ENCODE results near the gene PAK1IP1.
"Not testable (repeated sequence)": the region's sequence is repeated elsewhere in the genome, so short reads cannot be mapped to it uniquely, and the experiment has no call there.

Gene PAK1IP1

DNA sequence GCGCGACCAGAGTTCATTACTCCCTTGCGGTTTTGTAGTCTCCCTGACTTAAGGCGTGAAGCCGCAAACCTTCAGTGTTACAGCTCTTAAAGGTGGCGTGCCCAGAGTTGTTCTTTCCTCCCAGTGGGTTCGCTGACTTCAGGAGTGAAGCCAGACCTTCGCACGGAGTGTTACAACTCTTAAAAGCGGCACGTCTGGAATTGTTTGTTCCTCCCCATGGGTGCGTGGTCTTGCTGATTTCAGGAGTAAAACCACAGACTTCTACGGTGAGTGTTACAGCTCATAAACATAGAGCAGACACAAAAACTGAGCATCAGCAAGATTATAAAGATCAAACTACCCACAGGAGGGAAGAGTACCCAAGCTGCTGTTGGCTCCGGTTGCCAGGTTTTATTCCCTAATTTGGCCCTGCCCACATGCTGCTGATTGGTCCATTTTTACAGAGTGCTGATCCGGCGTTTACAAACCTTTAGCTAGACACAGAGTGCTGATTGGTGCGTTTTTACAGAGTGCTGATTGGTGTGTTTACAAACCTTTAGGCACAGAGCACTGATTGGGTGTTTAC, 38.5 kb downstream of the PAK1IP1 start:
- in situ Hi-C loops (cut with HindIII; ENCODE audit: low pct_ligation_motif_present, low pct_unique_long_range_greater_than_20kb, low sequenced_read_pairs), result no loop called here
- no peak for DNase-seq

DNA sequence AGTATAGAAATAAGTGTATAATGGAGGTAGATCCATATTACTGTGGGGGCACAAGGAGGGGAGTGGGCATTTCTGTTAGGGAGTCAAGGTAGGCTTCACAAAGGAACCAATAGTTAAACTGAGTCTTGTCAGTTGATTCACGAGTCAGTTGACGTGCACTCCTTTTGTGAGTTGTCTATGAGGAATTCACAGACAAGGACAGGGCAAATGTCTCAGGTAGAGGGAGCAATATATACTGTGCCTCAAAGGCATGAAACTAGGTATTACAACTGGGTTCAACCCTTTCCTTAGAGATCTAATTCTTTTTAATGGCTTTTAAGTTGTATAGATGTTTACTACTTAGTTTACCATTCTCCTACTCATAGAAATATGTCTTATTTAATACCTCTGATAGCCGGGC, 39.1 kb downstream of the PAK1IP1 start:
- in situ Hi-C loops (cut with HindIII; ENCODE audit: low pct_ligation_motif_present, low pct_unique_long_range_greater_than_20kb, low sequenced_read_pairs), result no loop called here

DNA sequence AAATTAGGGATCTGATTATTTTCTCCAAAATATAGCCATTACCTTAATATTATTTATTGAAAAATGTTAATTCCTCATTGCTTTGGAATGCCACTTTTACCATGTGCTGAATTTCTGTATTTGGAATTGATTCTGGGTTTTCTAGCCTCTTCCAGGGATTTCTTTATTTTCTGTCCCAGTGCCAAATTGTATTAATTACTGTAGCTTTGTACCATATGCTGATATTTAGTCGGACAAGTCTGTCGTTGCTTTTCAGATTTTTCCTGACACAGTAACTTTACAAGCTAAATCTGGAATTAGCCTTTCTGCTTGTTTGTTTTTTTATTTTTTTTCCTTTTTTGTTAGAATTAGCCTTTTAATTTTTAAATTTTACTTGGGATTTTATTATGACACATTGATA, 42.0 kb downstream of the PAK1IP1 start:
- in situ Hi-C loops (cut with HindIII; ENCODE audit: low pct_ligation_motif_present, low pct_unique_long_range_greater_than_20kb, low sequenced_read_pairs), result no loop called here
- no peak for DNase-seq

More for the DNA sequence above, 39.1 kb downstream of the PAK1IP1 start:
- DNase-seq, result no peak

DNA sequence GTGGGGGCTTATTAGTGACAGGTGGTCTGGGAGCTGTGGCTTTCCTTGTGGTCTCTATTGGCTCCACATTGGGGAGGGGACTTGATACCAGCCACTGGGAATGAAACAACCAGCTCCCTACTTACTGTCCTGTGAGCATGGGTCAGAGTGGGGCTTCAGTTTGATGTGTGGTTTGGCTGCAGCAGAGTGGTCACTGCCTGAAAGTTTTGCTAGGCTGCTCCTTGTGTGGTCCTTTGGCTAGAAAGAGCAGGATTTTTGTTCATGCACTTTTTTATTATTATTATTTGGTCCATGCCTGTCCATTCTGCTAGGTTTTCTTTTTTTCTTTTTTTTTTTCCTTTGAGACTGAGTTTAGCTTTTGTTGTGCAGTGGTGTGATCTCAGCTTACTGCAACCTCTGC, 45.3 kb downstream of the PAK1IP1 start:
- no peak for DNase-seq
- in situ Hi-C loops (cut with HindIII; ENCODE audit: low pct_ligation_motif_present, low pct_unique_long_range_greater_than_20kb, low sequenced_read_pairs), result no loop called here

DNA sequence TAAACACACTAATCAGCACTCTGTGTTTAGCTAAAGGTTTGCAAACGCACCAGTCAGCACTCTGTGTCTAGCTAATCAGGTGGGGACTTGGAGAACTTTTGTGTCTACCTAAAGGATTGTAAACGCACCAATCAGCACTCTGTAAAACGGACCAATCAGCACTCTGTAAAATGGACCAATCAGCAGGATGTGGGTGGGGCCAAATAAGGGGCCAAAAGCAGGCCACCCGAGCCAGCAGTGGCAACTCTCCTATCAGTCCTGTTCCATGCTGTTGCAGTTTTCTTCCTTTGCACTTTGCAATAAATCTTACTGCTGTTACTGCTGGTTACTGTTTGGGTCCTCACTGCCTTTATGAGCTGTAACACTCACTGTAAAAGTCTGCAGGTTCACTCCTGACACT, 46.9 kb downstream of the PAK1IP1 start:
- in situ Hi-C loops (cut with HindIII; ENCODE audit: low pct_ligation_motif_present, low pct_unique_long_range_greater_than_20kb, low sequenced_read_pairs); DNase-seq: not testable (repeated sequence)

DNA sequence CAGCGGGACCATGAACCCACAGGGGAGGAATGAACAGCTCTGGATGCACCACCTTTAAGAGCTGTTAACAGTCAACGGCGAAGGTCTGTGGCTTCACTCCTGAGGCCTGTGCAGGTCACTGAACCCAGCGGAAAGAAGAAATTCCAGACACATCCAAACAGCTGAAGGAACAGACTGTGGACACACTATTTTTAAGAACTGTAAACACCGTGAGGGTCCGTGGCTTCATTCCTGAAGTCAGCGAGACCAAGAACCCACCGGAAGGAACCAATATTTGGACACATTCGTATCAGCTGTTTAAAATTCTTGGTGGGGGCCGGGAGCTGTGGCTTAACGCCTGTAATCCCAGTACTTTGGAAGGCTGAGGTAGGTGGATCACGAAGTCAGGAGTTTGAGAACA, 47.5 kb downstream of the PAK1IP1 start:
- in situ Hi-C loops (cut with HindIII; ENCODE audit: low pct_ligation_motif_present, low pct_unique_long_range_greater_than_20kb, low sequenced_read_pairs), result no loop called here
- no peak for DNase-seq

DNA sequence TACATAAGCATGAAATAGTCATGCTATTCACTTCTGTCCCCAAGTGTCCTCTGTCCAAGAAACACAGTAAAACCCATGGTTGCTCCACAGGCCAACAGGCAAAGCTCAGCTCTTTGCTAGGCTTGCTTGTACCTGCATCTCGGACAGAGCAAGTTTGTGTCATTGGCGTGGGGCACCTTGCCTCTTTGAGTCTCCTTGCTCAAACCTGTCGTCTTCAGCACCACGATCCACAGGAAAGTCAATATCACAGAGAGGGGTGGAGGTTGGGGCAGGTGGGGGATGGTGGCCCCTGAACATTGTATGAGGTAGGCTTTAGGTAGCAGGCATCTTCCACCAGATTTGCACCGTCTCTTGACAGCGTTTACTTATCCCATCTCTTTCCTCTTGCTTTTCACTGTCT, 48.7 kb downstream of the PAK1IP1 start:
- in situ Hi-C loops (cut with HindIII; ENCODE audit: low pct_ligation_motif_present, low pct_unique_long_range_greater_than_20kb, low sequenced_read_pairs), result no loop called here
- no peak for DNase-seq

DNA sequence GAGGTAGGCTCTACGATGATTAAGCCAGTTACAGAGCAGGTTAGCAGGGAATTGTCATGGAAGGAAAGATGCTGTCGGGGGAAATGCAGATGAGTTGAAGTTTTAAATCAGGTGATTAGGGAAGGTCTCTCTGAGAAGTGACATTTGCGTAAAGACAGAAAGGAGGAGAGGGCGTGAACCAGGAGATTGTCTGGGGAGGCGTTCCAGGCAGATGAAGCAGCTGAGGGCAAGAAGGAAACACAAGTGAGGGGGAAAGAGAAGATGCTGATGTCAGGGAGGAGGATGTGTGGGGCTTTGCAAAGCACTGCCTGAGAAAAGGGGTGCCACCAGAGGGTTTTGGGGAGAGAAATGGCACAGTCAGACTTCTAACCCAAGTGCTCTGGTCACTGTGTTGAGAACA, 50.3 kb downstream of the PAK1IP1 start:
- no peak for DNase-seq
- in situ Hi-C loops (cut with HindIII; ENCODE audit: low pct_ligation_motif_present, low pct_unique_long_range_greater_than_20kb, low sequenced_read_pairs), result no loop called here

DNA sequence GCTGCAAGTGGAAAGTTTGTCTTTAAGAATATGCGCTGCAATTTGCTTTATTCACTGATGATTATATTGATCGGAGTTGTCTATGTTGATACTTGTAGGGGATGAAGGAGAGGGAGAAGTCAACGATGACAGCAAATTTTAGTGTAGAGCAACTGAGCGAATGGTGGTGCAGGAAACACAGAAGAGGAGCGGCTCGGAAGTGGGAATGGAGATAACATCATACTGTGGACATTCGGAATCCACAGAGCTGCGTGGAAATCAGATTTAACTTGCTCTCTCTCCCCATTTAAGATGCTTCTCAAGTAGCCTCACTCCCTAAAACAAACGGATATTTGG, 52.1 kb downstream of the PAK1IP1 start:
- DNase-seq, result no peak
- in situ Hi-C loops (cut with HindIII; ENCODE audit: low pct_ligation_motif_present, low pct_unique_long_range_greater_than_20kb, low sequenced_read_pairs), result no loop called here

DNA sequence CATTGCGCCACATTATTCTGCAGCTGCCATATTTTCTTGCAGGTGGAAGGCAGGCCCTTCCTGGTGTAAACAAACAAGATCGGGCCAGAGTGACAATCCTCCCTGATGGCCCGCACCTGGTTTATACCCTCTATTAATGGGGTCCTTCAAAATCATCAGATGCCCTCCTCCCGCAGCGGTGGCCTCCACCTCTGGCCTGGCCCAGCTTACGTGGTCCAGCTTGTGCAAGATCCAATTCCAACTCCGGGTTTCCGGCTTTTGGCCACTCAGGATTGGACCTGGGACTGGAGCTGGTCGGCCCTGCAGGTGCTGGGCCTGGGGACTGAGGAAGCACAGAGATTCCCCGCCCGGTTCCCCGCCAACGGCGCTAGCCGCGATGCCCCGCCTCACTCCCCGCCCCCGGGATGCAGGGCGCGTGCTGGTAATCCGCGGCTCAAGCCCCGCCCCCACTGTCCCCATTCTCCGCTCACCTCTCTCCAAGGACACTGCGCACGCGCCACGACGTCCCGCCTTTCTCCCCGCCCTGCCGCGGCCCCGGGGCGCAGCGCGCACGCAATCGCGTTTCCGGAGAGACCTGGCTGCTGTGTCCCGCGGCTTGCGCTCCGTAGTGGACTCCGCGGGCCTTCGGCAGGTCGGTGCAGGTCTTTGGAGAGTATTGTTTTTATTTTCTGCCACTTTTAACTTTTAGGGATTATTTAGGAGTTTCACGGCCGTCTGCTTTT, 52.6 kb downstream of the PAK1IP1 start, which contains the start of gene TMEM14B:
Gene TMEM14B, plus strand, starts transcription at position 555 of the 722 bp plus-strand sequence. CDS start 1,441 bp downstream, outside the sequence.
- in situ Hi-C loops (cut with HindIII; ENCODE audit: low pct_ligation_motif_present, low pct_unique_long_range_greater_than_20kb, low sequenced_read_pairs), result no loop called here
- DNase-seq, result peak; percentile 96

DNA sequence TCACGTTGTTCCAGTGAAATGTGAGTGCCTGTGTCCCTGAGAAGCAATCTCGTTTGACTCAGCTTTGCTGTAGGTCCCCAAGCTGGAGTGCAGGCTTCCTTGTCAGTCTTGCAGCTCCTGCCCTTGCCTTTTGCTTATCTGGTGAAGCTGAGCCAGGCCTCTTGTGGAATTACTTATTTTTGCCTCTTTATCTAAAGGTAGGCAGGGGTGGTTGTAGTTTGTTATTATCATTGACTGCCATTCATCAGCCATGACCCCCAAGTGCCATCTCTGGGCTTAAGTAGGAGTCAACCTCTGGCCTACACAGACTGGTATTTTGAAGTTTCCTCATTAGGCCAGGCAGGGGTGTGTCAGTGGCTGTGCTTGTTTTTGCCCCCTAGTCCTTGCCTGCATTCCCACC, 55.0 kb downstream of the PAK1IP1 start:
- in situ Hi-C loops (cut with HindIII; ENCODE audit: low pct_ligation_motif_present, low pct_unique_long_range_greater_than_20kb, low sequenced_read_pairs), result no loop called here

DNA sequence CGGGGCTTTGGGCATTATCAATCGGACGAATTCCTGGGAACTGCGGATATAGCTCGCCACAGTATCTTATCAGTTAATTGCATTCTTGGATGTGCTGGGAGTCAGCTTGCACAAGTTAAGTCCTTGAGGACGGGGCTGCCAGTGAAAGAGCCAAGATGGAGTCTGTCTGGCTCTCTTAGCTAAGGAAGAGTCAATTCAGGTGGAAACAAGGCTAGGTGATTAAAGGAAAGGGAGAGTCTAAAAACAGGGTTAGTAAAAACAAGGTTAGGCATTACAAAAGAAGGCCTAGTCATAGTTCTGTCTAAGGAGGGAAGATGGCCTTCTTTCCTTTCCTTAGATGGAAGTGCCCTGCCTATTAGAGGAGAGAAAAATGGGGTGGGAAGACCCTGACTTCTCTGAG, 55.8 kb downstream of the PAK1IP1 start:
- in situ Hi-C loops (cut with HindIII; ENCODE audit: low pct_ligation_motif_present, low pct_unique_long_range_greater_than_20kb, low sequenced_read_pairs); DNase-seq: not testable (repeated sequence)

More for the DNA sequence above, 55.0 kb downstream of the PAK1IP1 start:
- DNase-seq, result no peak

DNA sequence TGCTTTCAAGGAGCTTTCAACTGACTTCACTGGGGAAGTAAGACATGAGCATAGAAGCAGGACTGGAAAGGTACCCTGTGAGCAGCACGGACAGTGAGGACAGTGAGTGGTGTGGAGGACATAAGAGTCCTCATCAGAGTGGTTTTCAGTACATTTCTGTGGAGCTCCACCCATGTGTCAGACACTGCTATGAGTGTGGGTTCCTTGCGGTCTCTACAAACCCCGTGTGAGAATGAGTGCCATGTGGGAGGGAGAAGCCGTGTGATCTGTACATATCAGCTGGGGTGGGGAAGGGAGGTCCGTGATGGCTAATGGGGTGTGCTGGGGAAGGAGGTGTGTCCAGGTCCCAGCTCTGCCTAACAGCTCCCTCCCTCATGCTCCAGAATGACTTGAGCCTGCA, 57.0 kb downstream of the PAK1IP1 start:
- in situ Hi-C loops (cut with HindIII; ENCODE audit: low pct_ligation_motif_present, low pct_unique_long_range_greater_than_20kb, low sequenced_read_pairs); DNase-seq: not testable (repeated sequence)

DNA sequence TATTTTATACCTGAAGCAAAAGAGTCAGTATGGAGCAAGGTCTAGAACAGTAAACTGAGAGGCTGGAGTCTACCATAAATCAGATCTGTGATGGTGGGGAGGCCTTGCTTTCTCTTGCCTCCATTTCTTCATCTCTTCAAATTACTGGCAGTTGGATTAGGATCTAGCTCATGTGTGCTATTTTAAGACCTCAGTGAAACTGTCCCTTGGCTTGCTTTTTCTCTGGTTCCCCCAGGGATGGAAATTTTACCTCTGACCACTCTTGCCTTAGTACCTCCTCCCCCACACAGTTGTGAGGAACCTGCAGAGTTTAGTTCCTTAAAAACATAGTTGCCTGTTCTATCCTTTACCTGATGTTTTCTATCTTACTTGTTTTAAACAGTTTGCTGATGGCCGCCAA, 61.3 kb downstream of the PAK1IP1 start:
- no peak for DNase-seq
- in situ Hi-C loops (cut with HindIII; ENCODE audit: low pct_ligation_motif_present, low pct_unique_long_range_greater_than_20kb, low sequenced_read_pairs), result no loop called here

Data from ACHN (cell line).